ENCODE results near the gene SNCAIP. TPM values are rescaled to one million over a fixed set of nuclear protein-coding genes. Genes with fewer than 3 reads are reported as not detected.

Gene SNCAIP
- polyA plus RNA-seq, 3 donors from 2014 or later: not detected

GRCh38 chr5:122354293-122354692 is 42.3 kb downstream of the SNCAIP start:
- no peak overlapping the region for H3K27ac Mint-ChIP-seq
- H3K4me1 Mint-ChIP-seq: no peaks in the 10 kb centered on the region
- no peaks in the 10 kb centered on the region for H3K36me3 Mint-ChIP-seq
- no peak for DNase-seq
- no peak overlapping the region for H3K4me3 Mint-ChIP-seq
- peaks cover 0 to 4% (median 2%) of the 10 kb centered on the region in 3 donors for H3K27me3 Mint-ChIP-seq (ENCODE audit: low read depth in 3 of 3)
- H3K9me3 Mint-ChIP-seq: peaks cover 0 to 6% (median 1%) of the 10 kb centered on the region in 6 donors

DNA sequence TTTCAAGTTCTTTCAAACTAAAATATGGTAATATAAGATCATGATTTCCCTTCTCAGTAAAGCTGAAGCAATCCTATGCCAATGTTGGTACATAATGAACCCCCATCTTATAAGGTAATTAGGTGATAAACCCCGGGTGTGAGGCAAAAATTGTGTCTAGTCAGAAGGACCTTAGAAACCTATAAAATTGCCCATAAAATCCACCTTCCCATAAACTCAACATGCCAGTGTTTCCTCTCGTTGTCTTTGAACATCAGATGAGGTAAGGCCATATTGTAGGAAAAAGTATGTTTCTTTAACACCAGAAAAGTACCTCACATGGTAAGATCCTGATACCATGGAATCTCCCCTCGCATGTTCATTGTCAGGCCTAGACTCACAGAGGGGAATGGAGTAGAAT is 43.3 kb downstream of the SNCAIP start:
- DNase-seq: no peak
- H3K27ac Mint-ChIP-seq: no peak overlapping the region
- peaks cover 0 to 4% (median 1%) of the 10 kb centered on the region in 6 donors for H3K9me3 Mint-ChIP-seq
- no peaks in the 10 kb centered on the region for H3K36me3 Mint-ChIP-seq
- no peaks in the 10 kb centered on the region for H3K4me1 Mint-ChIP-seq
- H3K4me3 Mint-ChIP-seq: no peak overlapping the region
- H3K27me3 Mint-ChIP-seq (ENCODE audit: low read depth in 3 of 3): peaks cover 0 to 4% (median 2%) of the 10 kb centered on the region in 3 donors

GRCh38 chr5:122356855-122357254 is 44.8 kb downstream of the SNCAIP start:
- no peak overlapping the region for H3K27ac Mint-ChIP-seq
- peaks cover 0 to 4% (median 2%) of the 10 kb centered on the region in 3 donors for H3K27me3 Mint-ChIP-seq (ENCODE audit: low read depth in 3 of 3)
- no peak for DNase-seq
- H3K36me3 Mint-ChIP-seq: no peaks in the 10 kb centered on the region
- no peaks in the 10 kb centered on the region for H3K4me1 Mint-ChIP-seq
- peaks cover 0 to 4% (median 1%) of the 10 kb centered on the region in 6 donors for H3K9me3 Mint-ChIP-seq
- no peak overlapping the region for H3K4me3 Mint-ChIP-seq

GRCh38 chr5:122358372-122358979 is 46.4 kb downstream of the SNCAIP start:
- Mint-ChIP-seq H3K27ac (no peak overlapping the region), H3K9me3 (peaks cover 0 to 4% (median under 1%) of the 10 kb centered on the region in 6 donors), H3K4me1 (no peaks in the 10 kb centered on the region), H3K36me3 (no peaks in the 10 kb centered on the region), H3K4me3 (no peak overlapping the region), H3K27me3 (ENCODE audit: low read depth in 3 of 3) (peaks cover 0 to 4% (median 2%) of the 10 kb centered on the region in 3 donors)
- DNase-seq: no peak

GRCh38 chr5:122362361-122362760 is 50.3 kb downstream of the SNCAIP start:
- H3K9me3 Mint-ChIP-seq: peaks cover 0 to 8% (median 4%) of the 10 kb centered on the region in 6 donors
- H3K4me3 Mint-ChIP-seq: no peak overlapping the region
- no peaks in the 10 kb centered on the region for H3K27me3 Mint-ChIP-seq (ENCODE audit: low read depth in 3 of 3)
- no peaks in the 10 kb centered on the region for H3K36me3 Mint-ChIP-seq
- H3K4me1 Mint-ChIP-seq: no peaks in the 10 kb centered on the region
- no peak overlapping the region for H3K27ac Mint-ChIP-seq
- no peak for DNase-seq

DNA sequence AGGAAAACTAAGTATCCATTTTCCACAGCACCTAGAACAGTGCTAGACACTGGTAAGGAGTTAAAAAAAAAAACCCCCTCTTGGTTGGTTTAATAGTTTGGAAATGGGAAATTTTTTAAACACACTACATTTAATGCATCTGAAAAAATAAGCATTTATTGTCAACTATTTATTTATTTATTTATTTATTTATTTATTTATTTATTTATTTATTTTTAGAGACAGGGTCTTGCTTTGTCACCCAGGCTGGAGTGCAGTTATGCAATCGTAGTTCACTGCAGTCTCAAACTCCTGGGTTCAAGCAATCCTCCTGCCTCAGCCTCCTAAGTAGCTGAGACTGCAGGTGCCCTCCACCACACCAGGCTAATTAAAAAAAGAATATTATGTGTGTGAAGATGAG is 51.6 kb downstream of the SNCAIP start:
- H3K36me3 Mint-ChIP-seq: no peaks in the 10 kb centered on the region
- H3K4me1 Mint-ChIP-seq: no peaks in the 10 kb centered on the region
- no peak overlapping the region for H3K27ac Mint-ChIP-seq
- no peaks in the 10 kb centered on the region for H3K27me3 Mint-ChIP-seq (ENCODE audit: low read depth in 3 of 3)
- no peak overlapping the region for H3K4me3 Mint-ChIP-seq
- H3K9me3 Mint-ChIP-seq: peaks cover 0 to 8% (median 4%) of the 10 kb centered on the region in 6 donors
- no peak for DNase-seq

- Mint-ChIP-seq H3K27me3 (ENCODE audit: low read depth in 3 of 3) (peaks cover 0 to 2% (median 0%) of the 10 kb centered on the region in 3 donors), H3K9me3 (peaks cover 0 to 9% (median 4%) of the 10 kb centered on the region in 6 donors)
Measured at GRCh38 chr5:122366501-122366900, 54.5 kb downstream of the SNCAIP start.

DNA sequence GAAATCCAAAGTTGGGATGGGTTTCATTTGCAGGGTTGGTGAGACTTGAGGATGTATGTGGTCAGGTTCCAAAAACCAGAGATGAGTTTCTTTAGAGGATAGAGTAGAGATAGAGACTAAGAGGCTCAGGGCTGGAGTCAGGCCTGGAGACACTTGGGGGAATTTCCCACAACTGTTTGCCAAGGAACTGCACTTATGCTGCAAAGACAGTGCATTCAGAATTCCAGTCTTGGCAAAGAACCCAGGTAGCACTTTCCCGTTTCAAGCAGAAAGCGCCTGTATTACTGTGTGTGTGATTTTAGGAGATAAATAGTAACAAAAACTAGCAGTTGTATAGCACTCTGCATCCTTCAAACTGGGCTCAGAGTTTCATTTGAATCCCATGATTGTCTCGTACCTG is 55.4 kb downstream of the SNCAIP start:
- Mint-ChIP-seq H3K36me3 (no peaks in the 10 kb centered on the region), H3K4me3 (no peak overlapping the region), H3K27me3 (ENCODE audit: low read depth in 3 of 3) (peaks cover 0 to 2% (median 0%) of the 10 kb centered on the region in 3 donors), H3K9me3 (peaks cover 0 to 9% (median 4%) of the 10 kb centered on the region in 6 donors), H3K27ac (no peak overlapping the region), H3K4me1 (no peaks in the 10 kb centered on the region)
- no peak for DNase-seq

More at GRCh38 chr5:122366501-122366900, 54.5 kb downstream of the SNCAIP start:
- Mint-ChIP-seq H3K36me3 (no peaks in the 10 kb centered on the region), H3K27ac (no peak overlapping the region), H3K4me1 (no peaks in the 10 kb centered on the region), H3K4me3 (no peak overlapping the region)
- no peak for DNase-seq

DNA sequence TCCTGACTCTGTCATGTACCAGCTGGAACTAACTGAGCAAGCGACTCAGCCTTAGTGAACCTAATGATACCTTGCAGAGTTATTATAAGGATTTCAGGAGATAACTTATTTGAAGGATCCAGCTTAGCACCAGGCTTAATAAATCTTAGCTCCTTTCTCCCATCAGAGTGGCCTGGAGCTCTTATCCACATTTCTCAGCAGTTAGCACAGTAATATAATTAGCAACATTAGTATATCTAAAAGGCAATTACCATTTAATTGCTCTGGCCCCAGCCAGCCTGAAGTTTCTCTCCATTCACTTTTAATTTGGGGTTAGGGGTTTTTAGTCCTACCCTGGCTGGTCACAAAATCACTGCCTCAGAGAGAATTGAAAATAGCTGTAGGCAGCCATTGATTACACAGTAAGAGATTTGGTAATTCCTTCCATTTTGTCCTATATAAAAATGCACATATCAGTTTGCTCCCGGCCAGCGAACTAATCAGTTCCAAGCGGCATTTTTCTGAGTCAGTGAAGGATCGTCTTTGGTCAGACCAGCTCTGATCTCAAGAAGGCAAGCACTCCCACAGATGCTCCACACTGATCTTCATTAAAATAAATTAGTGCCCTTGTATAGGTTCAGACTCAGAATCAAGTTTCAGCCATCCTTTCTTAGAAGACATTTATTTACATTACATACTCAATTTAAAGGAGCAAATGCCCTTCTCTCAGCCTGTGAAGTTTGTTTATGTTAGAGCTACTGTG is 56.6 kb downstream of the SNCAIP start:
- DNase-seq: no peak
- Mint-ChIP-seq H3K27ac (no peak overlapping the region), H3K9me3 (peaks cover 0 to 9% (median 4%) of the 10 kb centered on the region in 6 donors), H3K36me3 (no peaks in the 10 kb centered on the region), H3K4me1 (no peaks in the 10 kb centered on the region), H3K27me3 (ENCODE audit: low read depth in 3 of 3) (peaks cover 0 to 2% (median 0%) of the 10 kb centered on the region in 3 donors), H3K4me3 (no peak overlapping the region)

- Mint-ChIP-seq H3K27me3 (ENCODE audit: low read depth in 3 of 3) (peaks cover 0 to 2% (median 0%) of the 10 kb centered on the region in 3 donors), H3K27ac (no peak overlapping the region)
Measured at GRCh38 chr5:122369253-122369815, 57.3 kb downstream of the SNCAIP start.

DNA sequence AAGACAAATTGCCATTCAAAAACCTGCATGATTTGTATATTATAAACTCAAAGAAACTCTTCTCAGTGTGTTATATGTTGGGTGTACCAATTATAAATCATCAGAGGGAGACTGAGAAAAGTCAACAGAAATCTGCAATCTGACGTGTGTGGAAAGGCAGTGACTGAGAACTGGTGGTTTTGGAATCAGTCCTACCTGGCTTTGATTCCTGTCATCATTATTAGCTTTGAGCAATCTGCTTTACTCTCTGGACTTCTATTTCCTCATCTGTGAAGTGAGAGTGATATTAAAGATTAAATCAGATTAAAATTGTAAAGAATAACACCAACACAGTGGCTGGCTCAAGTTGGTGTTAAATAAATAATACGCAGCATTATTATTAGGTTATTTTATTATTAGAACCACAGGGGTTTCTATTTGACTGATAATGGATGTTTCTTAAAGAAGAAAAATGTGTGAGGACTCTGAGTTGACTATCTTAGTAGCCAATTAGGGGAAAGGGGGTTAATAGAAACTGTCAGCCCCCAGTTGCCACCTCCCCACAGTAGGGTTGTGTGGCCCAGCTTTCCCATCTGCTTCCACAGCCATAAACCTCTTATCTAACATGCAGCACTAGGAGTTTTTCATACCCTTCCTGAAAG is 59.6 kb downstream of the SNCAIP start:
- Mint-ChIP-seq H3K9me3 (peaks cover 0 to 4% (median 0%) of the 10 kb centered on the region in 6 donors), H3K36me3 (no peaks in the 10 kb centered on the region), H3K4me3 (no peak overlapping the region), H3K27me3 (ENCODE audit: low read depth in 3 of 3) (peaks cover 0 to 2% (median 0%) of the 10 kb centered on the region in 3 donors), H3K27ac (no peak overlapping the region), H3K4me1 (no peaks in the 10 kb centered on the region)
- no peak for DNase-seq

More at GRCh38 chr5:122369253-122369815, 57.3 kb downstream of the SNCAIP start:
- Mint-ChIP-seq H3K36me3 (no peaks in the 10 kb centered on the region), H3K4me1 (no peaks in the 10 kb centered on the region), H3K4me3 (no peak overlapping the region), H3K9me3 (peaks cover 0 to 9% (median 4%) of the 10 kb centered on the region in 6 donors)
- no peak for DNase-seq

DNA sequence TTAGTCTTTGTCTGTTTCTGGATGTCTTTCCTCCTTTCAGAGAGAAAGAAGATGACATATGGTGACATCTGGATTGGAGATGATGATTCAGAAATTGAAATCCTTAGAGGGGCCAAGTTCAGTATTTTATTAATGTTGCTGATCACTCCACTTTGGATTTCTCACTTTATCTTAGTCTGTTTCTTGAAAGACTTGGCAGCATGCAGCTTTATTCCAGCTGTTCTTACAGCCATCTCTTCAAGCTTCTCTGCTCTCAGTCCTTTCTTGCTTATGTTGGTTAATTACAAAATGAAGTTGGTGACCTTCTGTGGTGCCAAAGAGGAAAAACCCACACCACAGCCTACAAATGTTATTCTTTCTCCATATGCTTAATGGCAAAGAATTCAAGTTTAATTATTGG is 62.1 kb downstream of the SNCAIP start:
- no peaks in the 10 kb centered on the region for H3K4me1 Mint-ChIP-seq
- no peak overlapping the region for H3K27ac Mint-ChIP-seq
- H3K4me3 Mint-ChIP-seq: no peak overlapping the region
- DNase-seq: no peak
- peaks cover 0 to 6% (median under 1%) of the 10 kb centered on the region in 6 donors for H3K9me3 Mint-ChIP-seq
- H3K36me3 Mint-ChIP-seq: no peaks in the 10 kb centered on the region
- peaks cover 0 to 2% (median 0%) of the 10 kb centered on the region in 3 donors for H3K27me3 Mint-ChIP-seq (ENCODE audit: low read depth in 3 of 3)

- Mint-ChIP-seq H3K27me3 (ENCODE audit: low read depth in 3 of 3) (no peaks in the 10 kb centered on the region), H3K4me3 (no peak overlapping the region), H3K36me3 (no peaks in the 10 kb centered on the region), H3K9me3 (peaks cover 0 to 4% (median under 1%) of the 10 kb centered on the region in 6 donors), H3K4me1 (no peaks in the 10 kb centered on the region), H3K27ac (no peak overlapping the region)
- DNase-seq: no peak
Measured at GRCh38 chr5:122375801-122376200, 63.8 kb downstream of the SNCAIP start.

- Mint-ChIP-seq H3K27me3 (ENCODE audit: low read depth in 3 of 3) (no peaks in the 10 kb centered on the region), H3K4me3 (no peak overlapping the region), H3K9me3 (peaks cover 0 to 4% (median under 1%) of the 10 kb centered on the region in 6 donors), H3K4me1 (no peaks in the 10 kb centered on the region), H3K36me3 (no peaks in the 10 kb centered on the region), H3K27ac (no peak overlapping the region)
- DNase-seq: no peak
Measured at GRCh38 chr5:122376250-122376649, 64.2 kb downstream of the SNCAIP start.

All from immature natural killer cell (primary cell).